Ovary (tissue), 3 donors: ENCODE data around the gene SVIL.

Experiments used
- CTCF ChIP-seq, 3 donors: fragments of 450-650 bp in 2 of 3; fragments of 200-600 bp in 1 of 3; IDR thresholded peaks; one replicate each; pipeline versions ENCODE4 v1.5.1 to v1.8.0; 2016 to 2022; ENCODE audit warnings: antibody characterized with exemption in 3 of 3, mild to moderate bottlenecking in 1 of 3
- POLR2A ChIP-seq: fragments of 450-650 bp; IDR thresholded peaks from one replicate; pipeline ENCODE4 v1.6.1; 2017; ENCODE audit warnings: antibody characterized with exemption, mild to moderate bottlenecking, moderate library complexity
- donor health status: DM: no; HTN: no; CAD: no.

GRCh38 chr10:29411666-29412315 lies 223.0 kb downstream of the SVIL start:
- no peak for TF ChIP-seq CTCF (IDR thresholded peaks at IDR 0.05)
- TF ChIP-seq POLR2A: no peak
